Measurements from ENCODE around the gene TESMIN. TPM values are rescaled to one million over a fixed set of nuclear protein-coding genes. Genes with fewer than 3 reads are reported as not detected.

Gene TESMIN
- polyA plus RNA-seq, 12 donors = 0.16 to 2.8 (median 0.58) TPM; not detected in 2

DNA sequence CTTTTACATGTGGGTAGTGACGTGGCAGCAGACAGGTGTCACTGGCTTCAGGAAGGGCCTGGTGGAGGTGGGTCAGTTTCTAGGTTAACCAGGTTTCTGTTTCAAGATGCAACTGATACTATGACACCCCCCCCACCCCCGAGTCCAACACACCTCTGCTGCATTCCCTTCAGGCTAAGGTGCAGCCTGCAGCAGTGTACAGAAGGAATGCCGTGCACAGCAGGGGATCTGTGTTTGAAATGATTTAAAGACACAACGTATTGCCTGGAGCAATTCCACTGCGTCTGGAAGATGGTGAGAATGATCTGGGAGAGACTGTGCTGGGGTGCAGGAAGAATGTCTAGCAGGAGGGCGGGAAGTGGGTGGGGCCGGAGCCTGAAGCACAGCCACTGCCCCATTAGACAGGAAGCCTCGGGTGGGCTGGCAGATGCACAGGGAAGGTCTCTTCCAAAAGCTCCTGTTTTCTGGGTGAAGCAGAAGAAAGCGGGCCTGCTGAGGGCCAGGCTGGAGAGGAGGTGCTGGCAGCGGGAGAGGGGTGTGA lies 11.9 kb upstream of the TESMIN start:
- no peak for DNase-seq

GRCh38 chr11:68762481-68762880 lies 11.2 kb upstream of the TESMIN start:
- no peak for DNase-seq

GRCh38 chr11:68761801-68762200 lies 10.5 kb upstream of the TESMIN start:
- no peak for DNase-seq

DNA sequence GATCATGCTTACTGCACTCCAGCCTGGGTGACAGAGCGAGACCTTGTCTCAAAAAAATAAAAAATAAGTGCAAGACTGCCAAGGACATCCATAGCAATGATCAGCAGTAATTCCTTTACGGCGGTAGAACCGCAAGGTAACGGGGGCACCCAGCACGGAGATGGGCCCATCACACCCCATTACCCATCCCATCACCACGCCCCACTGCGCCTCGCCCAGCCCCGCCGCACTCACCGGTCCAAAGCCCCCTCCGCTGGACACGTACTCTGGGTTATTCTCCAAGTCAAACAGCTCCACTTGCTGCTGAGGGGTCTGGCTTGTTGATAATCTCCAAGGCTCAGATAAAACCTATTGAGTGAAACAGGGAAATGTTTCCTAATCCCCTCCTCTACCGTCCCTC lies 8.7 kb upstream of the TESMIN start:
- DNase-seq = no peak

DNA sequence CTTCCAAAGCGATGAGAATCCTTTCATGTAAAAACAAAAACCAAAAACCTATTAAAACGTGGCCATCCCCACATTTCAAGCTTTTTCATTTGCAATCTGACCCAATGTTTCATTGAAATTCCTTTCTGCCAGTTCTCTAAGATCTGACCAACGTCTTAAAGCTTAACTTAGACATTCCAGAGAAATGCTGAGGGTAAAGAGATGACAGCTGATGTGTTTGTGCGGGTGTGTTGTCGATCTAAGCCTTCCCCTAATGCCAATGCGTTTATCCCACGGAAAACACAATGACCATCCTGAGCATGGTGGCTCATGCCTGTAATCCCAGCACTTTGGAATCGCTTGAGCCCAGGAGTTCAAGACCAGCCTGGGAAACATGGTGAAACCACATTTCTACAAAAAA lies 6.4 kb upstream of the TESMIN start:
- no peak for DNase-seq

- no peak for DNase-seq
These were observed 4.9 kb upstream of the TESMIN start for GRCh38 chr11:68756171-68756766.

- DNase-seq = no peak
These were observed 2.0 kb upstream of the TESMIN start for GRCh38 chr11:68753300-68753699.

- DNase-seq = no peak
These were observed 355 bp downstream of the TESMIN start for GRCh38 chr11:68751004-68751325.

DNA sequence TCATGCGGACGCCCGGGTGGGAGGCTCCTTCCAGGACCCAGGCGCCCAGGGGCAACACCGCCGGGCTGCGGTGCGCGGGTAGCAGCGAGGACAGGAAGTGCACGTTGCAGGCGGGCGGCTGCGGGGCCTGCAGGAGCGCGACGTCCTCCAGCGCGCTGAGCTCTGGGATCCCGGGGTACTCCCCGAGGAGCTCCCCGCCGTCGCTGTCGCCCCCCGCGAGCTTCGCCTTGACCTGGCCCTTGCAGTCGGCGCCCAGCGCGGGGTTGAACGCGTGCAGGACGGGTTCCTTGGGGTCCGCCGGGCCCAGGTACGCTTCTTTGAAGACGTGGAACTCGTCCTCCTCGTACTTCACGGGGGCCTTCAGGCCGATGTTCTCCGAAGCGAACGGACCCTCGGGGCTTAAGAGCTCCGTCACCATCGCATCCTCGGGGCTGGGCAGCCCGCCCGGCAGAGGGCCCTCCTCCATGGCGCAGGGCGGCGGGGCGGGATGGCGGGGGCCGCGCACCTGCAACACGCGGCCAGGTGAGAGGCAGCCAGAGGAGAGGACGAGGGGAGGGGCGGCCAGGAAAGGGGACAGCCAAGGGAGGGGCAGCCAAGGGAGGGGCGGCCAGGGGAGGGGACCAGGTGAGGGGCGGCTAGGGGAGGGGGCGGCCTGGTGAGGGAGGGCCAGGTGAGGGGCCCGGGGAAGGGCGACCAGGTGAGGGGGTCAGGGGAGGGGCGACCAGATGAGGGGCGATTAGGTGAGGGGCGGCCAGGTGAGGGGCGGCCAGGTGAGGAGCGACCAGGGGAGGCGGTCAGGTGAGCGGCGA lies 921 bp downstream of the TESMIN start:
- DNase-seq = no peak

DNA sequence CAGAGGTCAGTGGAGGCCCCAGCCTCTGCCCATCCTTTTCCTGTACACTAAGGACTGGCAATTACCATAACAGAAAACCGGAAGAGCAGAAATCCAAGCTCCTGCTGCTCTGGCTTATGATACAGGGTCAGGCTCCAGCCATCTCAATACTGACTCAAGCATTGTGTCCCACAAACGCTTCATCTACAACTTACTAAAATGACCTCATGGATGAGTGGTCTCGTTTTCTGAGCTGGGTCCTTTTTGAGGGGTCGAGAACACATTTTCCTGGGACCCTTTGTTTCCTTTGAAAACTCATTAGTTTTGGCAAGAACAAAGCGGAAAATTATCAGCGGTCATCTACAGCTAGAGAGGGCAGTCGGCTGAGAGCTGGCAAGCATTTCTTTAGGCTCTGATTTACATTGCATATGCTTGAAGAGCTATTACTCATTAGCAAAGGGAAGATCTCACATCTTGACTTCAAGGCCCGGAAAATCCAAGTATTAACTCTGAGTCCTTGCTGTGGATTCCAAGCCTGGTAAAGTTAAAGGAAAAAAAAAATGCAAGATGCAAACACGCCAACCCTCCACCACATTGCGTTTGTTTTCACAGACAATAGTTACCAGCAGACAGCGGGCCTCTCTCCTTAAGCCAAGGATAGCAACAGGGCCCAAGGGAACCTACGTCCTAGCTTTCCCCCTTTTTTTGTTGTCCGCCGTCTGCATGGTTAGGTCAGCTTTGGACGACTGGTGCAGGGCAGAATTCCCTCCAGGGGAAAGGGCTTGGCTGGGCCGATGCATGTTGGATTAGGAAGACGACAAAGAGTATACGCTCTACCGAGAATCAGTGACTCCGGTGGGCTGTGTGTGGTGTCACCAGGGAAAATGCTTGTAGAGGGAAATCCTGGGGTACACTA lies 1.8 kb downstream of the TESMIN start:
- DNase-seq = peak; percentile 27

- DNase-seq = no peak
These were observed 3.3 kb downstream of the TESMIN start for GRCh38 chr11:68748061-68748460.

DNA sequence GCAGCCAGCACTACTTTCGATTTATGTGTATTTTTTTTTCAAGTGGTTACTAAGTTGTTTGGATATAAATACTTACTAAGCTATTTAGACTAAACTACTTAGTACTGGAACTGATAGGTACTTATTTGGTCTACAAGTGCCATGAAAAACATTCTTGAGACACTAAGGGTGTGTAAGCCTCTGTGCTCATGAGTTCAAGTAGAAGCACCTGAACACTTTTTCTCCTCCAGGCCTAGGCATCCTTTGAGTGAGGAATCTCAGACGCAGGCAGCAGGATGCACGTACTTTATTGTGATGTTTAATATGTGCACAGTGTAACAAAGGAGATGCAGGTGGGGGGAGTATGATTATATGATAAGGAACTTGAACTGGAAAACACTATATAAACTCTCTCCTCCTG lies 7.8 kb downstream of the TESMIN start:
- no peak for DNase-seq

DNA sequence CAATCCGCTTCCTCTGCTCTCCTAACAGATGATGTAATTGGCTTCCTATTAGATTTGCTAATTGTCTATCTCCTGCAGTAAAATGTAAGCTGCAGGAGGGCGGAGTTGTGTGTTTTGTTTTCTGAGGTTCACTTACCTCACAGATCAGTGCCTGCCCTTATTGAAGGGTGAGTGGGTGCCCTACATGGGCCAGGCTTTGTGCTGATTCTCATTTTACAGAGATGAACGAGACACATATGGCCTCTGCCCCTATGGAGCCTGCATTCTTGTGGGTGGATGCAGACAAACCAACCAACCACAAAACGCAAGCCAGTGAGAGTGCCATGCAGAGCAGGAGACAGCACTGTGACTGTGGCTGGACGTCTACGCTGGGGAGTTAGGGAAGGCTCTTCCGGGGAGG lies 9.9 kb downstream of the TESMIN start:
- DNase-seq = no peak

DNA sequence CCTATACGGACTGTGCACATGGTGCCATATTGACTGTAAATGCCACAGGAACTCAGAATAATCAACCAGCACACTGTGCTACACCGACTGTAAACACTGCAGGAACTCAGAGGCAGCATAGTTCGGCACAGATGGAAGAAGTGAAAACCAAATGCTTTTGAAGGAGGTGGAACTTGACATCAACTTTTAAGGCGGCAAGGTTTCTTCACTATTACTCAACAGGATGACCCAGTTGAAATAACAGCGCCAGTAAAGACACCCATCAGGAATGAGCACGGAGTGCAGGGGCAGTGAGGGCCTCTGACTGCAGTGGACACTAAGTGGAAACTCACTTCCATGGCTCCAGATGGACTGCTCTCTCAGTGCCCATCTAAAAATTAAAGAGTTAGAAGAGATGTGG lies 15.7 kb downstream of the TESMIN start:
- DNase-seq = no peak

- no peak for DNase-seq
These were observed 16.2 kb downstream of the TESMIN start for GRCh38 chr11:68735125-68735524.

- no peak for DNase-seq
These were observed 17.2 kb downstream of the TESMIN start for GRCh38 chr11:68734111-68734510.

GRCh38 chr11:68727783-68728182 lies 23.5 kb downstream of the TESMIN start:
- DNase-seq = no peak

- DNase-seq = no peak
These were observed 27.0 kb downstream of the TESMIN start for GRCh38 chr11:68724293-68724692.

DNA sequence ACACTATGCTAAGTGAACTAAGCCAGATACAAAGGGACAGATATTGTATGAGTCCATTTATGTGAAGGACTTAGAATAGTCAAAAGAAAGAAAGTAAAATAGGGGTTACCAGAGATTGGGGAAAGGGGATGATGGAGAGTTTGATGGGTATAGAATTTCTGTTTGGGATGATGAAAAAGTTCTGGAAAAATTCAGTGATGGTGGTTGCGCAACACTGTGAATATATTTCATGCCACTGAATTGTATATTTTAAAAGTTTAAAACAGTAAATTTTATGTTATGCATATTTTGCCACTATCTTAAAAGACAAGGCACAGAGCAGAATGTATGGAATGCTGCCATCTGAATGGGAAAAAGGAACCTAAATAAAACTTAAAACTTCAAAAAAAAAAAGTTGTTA lies 29.2 kb downstream of the TESMIN start:
- DNase-seq = no peak

DNA sequence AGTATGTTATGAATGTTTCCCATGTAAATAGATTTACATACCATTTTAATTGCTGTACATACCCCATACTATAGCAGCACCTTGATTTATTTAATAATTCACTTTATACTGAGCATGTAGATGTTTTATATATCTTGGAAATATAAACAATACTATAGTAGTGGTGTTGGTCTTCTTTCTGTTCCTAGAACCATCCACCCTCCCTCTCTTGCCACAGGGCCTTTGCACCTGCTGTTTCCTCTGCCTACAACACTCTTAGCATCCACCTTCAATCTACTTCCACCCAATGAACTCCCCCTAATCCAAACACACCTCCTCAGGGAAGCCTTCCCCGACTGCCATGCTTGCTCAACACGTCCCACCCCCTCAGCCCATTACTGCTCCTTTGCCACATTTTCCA lies 30.2 kb downstream of the TESMIN start:
- no peak for DNase-seq

- DNase-seq = no peak
These were observed 35.7 kb downstream of the TESMIN start for GRCh38 chr11:68715456-68716122.
